Measurements from ENCODE around the gene PDCL3.

- TF ChIP-seq CTCF (IDR thresholded peaks at IDR 0.05; ENCODE audit: low read depth, low read length, poor library complexity, severe bottlenecking) = no peak
- no peak for TF ChIP-seq EZH2phosphoT487 (IDR thresholded peaks at IDR 0.05; ENCODE audit: borderline replicate concordance, low read length)
These were observed 18.5 kb downstream of the PDCL3 start for GRCh38 chr2:100581277-100581612.

Data from DOHH2 (cell line).